ENCODE results near the gene C21orf91.

DNA sequence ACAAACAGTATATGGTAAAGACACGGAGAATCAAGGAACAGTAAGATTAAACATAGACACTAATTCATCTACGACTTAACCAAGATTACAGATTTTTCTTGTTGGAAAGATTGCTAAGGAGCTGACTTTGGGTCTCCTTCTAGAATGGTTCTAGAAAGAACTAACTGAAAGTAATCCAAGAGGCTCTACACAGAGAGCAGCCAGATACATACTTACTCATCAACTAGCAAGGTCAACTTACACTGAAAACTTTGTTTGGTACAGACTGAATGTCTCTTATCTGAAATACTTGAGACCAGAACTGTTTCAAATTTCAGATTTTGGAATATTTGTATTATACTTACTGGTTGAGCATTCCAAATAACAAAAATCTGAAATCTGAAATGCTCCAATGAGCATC, 5.8 kb downstream of the C21orf91 start:
- TF ChIP-seq, protein P1, sequence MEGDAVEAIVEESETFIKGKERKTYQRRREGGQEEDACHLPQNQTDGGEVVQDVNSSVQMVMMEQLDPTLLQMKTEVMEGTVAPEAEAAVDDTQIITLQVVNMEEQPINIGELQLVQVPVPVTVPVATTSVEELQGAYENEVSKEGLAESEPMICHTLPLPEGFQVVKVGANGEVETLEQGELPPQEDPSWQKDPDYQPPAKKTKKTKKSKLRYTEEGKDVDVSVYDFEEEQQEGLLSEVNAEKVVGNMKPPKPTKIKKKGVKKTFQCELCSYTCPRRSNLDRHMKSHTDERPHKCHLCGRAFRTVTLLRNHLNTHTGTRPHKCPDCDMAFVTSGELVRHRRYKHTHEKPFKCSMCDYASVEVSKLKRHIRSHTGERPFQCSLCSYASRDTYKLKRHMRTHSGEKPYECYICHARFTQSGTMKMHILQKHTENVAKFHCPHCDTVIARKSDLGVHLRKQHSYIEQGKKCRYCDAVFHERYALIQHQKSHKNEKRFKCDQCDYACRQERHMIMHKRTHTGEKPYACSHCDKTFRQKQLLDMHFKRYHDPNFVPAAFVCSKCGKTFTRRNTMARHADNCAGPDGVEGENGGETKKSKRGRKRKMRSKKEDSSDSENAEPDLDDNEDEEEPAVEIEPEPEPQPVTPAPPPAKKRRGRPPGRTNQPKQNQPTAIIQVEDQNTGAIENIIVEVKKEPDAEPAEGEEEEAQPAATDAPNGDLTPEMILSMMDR (IDR thresholded peaks at IDR 0.05) = no peak
- TF ChIP-seq POLR2AphosphoS5 (IDR thresholded peaks at IDR 0.05) (no peak), POLR2A (IDR thresholded peaks at IDR 0.05) (no peak)

Measured in prostate gland (tissue), 2 donors.